GM21786 (cell line): ENCODE results near the gene ZNF280D.

Source experiments
- ATAC-seq: cut with Tn5 transposase; IDR thresholded peaks from one replicate; pipeline ENCODE4 v1.9.1; 2021; ENCODE audit not compliant: unreplicated experiment

Gene ZNF280D

DNA sequence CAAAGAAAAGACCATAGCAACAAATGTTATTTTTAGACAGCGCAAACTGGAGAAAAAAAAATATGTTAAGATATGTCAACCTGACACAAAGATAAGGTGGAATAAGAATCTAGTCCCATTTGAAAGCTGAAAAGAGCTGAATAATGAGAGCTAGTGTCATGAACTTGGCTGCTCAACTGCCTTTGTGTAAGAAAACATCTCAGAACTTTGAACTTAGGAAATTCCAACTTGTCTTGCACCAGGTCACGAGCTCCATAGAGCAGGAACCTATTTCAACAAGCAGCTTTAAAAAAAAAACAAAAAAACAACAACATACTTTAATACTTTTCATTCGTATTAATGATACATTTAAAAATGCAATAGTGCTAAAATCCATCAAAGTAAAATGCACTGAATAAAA lies 79.5 kb downstream of the ZNF280D start:
- no peak for ATAC-seq

GRCh38 chr15:56653107-56653506 lies 80.2 kb downstream of the ZNF280D start:
- no peak for ATAC-seq

- ATAC-seq, result no peak
Measured at GRCh38 chr15:56648311-56648710, 85.0 kb downstream of the ZNF280D start.

GRCh38 chr15:56640549-56640948 lies 92.8 kb downstream of the ZNF280D start:
- ATAC-seq, result no peak

- no peak for ATAC-seq
Measured at GRCh38 chr15:56640127-56640526, 93.2 kb downstream of the ZNF280D start.

DNA sequence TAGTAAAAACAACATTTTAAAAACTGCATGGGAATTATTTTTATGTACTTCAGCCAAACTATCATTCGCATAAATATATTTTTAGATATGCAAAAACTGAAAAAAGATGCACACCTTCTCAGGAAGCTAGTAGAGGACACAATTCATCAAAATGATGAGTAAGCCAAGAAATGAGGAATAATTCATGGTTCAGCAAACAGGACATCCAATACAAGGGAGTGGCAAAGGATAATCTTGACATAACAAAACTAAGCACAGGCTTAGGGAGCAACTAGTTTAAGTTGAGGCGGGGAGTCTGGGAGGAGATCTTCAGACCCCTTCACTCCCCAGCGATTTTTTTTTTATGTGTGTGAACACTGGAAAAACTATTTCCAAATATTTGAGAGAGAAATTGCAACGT lies 93.7 kb downstream of the ZNF280D start:
- ATAC-seq, result no peak

DNA sequence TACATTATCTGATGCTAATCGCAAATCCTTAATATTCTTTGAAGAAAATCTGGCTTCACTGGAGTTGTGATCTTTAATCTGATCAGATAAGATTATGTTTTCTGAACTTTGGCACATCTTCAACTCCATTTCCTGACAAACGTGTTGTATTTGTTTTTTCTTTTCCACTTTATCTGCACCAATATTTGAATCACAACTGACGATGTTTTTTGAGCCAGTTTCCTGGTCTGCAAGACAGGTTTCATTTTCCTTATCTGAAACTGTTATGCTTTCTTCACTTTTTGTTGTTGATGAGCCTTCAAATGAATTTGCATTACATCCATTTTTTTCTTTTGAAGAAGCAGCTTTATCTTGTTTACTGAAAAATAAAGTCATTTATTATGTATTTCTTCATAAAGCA lies 101.5 kb downstream of the ZNF280D start:
- no peak for ATAC-seq

- no peak for ATAC-seq
Measured at GRCh38 chr15:56628893-56629532, 104.3 kb downstream of the ZNF280D start.

- no peak for ATAC-seq
Measured at GRCh38 chr15:56619887-56620286, 113.4 kb downstream of the ZNF280D start.

DNA sequence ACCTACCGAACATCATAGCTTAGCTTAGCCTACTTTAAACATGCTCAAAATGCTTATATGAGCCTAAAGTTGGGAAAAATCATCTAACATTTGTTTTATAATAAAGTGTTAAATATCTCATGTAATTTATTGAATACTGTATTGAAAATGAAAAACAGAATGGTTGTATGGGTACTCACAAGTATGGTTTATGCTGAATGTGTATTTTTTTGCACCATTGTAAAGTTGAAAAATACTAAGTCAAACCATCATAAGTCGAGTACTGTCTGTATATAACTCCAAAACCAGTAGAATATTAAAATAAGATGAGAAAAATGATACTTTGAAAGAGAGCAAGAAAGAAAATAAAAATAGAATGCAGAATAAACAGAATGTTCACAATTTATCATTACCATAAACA lies 115.7 kb downstream of the ZNF280D start:
- no peak for ATAC-seq

DNA sequence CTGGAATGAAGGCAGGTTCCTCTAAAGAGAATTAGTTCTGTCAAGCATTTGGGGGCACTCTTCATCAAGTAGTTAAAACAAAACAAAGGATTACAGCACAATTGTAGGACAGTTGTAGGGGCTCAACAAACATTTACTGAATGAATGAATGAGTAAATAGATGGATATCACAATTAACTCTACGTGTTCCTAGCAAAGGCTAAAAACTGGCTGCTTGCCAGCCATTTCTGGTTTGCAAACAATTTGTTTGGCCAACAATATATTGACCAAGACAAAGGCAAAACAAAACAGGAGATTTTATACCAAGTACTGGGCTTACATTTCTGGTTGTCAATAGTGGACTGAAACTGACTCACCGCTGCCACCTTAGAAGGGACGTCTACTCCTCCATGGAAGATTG lies 116.8 kb downstream of the ZNF280D start:
- ATAC-seq, result no peak

GRCh38 chr15:56613811-56614210 lies 119.5 kb downstream of the ZNF280D start:
- ATAC-seq, result no peak

DNA sequence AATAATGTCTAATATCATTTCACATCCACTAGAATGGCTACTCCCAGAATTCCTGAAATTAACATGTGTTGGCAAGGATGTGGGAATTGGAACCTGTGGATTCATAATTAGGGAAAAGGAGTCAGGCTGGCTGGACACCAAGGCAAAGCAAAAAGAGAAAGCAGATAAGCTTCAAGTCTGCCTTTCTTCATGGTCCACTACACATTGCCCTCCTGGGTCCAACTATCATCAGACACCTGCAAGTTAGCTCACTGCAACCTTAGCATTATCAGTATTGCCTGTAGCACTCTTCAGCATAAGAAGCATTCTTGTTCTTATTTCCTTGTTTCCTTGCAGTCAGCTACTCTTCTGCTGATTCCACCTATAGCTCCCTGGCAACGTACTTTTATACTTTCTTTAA lies 124.3 kb downstream of the ZNF280D start:
- ATAC-seq, result peak; percentile 58

DNA sequence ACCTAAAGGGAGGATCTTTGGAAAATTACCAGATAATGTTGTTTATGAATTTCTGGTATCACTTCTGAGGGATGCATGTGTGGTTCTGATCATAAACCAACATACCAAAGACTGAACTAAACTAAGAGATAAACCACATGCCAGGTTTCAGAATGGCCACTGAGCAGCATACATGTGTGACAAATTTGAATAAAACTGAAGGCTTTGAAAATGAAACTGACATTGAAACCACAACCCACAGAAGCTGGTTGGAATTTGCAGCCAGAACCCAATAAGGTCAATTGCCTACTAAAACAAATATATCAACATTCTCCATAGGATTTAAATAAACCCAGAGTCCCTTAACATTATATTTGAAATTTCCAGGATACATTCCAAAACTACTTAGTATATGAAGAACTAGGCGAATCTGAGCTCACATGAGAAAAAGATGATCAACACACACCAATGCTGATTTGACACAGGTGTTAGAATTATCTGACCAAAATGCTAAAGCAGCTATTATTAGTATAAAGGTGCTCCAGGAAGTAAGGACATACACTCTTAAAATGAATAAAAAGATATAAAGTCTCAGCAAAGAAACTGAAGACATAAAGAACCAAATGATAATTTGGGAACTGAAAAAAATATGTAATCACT lies 125.0 kb downstream of the ZNF280D start:
- ATAC-seq, result peak; percentile 87

GRCh38 chr15:56602253-56602652 lies 131.1 kb downstream of the ZNF280D start:
- no peak for ATAC-seq

GRCh38 chr15:56600380-56600779 lies 132.9 kb downstream of the ZNF280D start:
- no peak for ATAC-seq

GRCh38 chr15:56598991-56599390 lies 134.3 kb downstream of the ZNF280D start:
- ATAC-seq, result no peak

GRCh38 chr15:56587686-56588085 lies 145.6 kb downstream of the ZNF280D start:
- no peak for ATAC-seq

- no peak for ATAC-seq
Measured at GRCh38 chr15:56586206-56586605, 147.1 kb downstream of the ZNF280D start.

DNA sequence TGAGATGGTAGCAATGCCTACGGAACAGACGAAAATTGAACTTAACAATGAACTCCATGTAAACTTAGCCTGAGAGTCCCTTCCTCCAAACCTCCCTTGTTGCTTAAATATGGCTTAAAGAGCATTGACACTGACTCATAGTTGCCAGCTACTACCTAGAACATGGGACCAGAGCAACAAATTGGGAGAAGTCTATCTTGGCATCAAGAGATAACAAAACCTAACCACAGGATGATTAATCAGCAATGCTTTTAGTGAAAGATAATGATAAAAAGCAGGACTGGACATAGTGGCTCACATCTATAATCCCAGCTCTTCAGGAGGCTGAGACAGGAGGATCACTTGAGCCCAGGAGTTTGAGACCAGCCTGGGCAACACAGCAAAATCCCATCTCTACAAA lies 150.5 kb downstream of the ZNF280D start:
- no peak for ATAC-seq
